T-helper 2 cell treated with Interferon-gamma antibody and Interleukin-4, amounts not matched to agents 5 μg/mL and 100 μg/mL, for 36 hours (primary cell): ENCODE results near the gene MOCS1.

Experiments
- DNase-seq: peaks from one replicate; pipeline ENCODE4 v3.0.0; 2021; ENCODE audit warnings: low spot score
- H3K27ac Mint-ChIP-seq: one replicate; pipeline ENCODE4 v1.8.0; 2021; ENCODE audit warnings: mild to moderate bottlenecking, mixed read lengths
- H3K27me3 Mint-ChIP-seq: one replicate; pipeline ENCODE4 v1.8.0; 2021; ENCODE audit warnings: low read depth, mixed read lengths
- H3K36me3 Mint-ChIP-seq: one replicate; pipeline ENCODE4 v1.8.0; 2021; ENCODE audit warnings: low read depth, mixed read lengths
- H3K4me1 Mint-ChIP-seq: one replicate; pipeline ENCODE4 v1.8.0; 2021; ENCODE audit warnings: low read depth, mixed read lengths
- H3K4me3 Mint-ChIP-seq: one replicate; pipeline ENCODE4 v1.8.0; 2022; ENCODE audit warnings: mild to moderate bottlenecking, moderate library complexity, mixed read lengths
- H3K9me3 Mint-ChIP-seq: one replicate; pipeline ENCODE4 v1.8.0; 2021; ENCODE audit warnings: mixed read lengths

Gene MOCS1

DNA sequence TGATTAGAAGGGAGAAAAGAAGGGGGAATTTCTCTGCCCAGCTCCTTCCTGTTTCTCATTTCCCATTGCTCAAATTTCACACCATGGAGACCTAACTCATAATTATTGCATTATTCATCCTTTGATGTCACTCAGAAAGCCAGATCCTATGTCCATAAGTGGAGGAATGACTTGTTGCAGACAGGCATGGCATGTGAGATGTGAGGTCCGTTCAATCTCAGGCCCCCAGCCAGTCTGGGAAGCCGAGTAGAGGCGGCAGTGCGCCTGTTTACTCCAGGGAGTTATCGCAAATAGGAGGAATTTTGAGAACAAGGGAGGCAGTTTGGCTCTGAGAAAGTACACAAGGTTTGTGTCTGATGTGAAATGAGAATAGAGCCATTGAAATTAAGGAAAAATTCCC is 26.9 kb upstream of the MOCS1 start:
- no peak for DNase-seq
- no peaks in the 10 kb centered on the region for H3K9me3 Mint-ChIP-seq
- peaks cover 3% of the 10 kb centered on the region for H3K4me1 Mint-ChIP-seq
- no peak overlapping the region for H3K27ac Mint-ChIP-seq
- peaks cover 8% of the 10 kb centered on the region for H3K27me3 Mint-ChIP-seq
- no peak overlapping the region for H3K4me3 Mint-ChIP-seq
- H3K36me3 Mint-ChIP-seq, result no peaks in the 10 kb centered on the region

DNA sequence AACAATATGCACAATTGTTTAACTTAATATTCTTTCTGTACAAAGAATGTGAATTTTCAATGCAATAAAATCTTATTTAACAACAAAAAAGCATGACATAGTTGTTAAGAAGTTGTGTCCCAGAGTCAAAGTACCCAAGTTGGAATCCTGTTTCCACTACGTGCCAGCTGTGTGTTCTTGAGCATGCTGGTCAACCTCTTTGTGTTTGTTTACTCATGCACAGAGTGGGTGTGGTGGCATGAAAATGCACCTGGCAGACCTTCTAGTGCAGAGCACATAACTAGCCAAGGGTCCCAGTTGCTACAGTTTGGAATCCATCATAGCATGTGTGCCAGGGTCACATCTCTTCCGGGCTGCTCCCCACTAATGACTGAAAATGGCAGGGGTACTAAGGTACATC is 24.7 kb upstream of the MOCS1 start:
- no peaks in the 10 kb centered on the region for H3K9me3 Mint-ChIP-seq
- H3K27ac Mint-ChIP-seq, result no peak overlapping the region
- H3K4me1 Mint-ChIP-seq, result no peaks in the 10 kb centered on the region
- no peak for DNase-seq
- H3K27me3 Mint-ChIP-seq, result peaks cover 6% of the 10 kb centered on the region
- no peaks in the 10 kb centered on the region for H3K36me3 Mint-ChIP-seq
- no peak overlapping the region for H3K4me3 Mint-ChIP-seq

- Mint-ChIP-seq H3K4me3 (no peak overlapping the region), H3K4me1 (no peaks in the 10 kb centered on the region), H3K27me3 (peaks cover 2% of the 10 kb centered on the region), H3K9me3 (no peaks in the 10 kb centered on the region), H3K27ac (no peak overlapping the region), H3K36me3 (no peaks in the 10 kb centered on the region)
- no peak for DNase-seq
Measured at GRCh38 chr6:39956936-39957335, 22.7 kb upstream of the MOCS1 start.

DNA sequence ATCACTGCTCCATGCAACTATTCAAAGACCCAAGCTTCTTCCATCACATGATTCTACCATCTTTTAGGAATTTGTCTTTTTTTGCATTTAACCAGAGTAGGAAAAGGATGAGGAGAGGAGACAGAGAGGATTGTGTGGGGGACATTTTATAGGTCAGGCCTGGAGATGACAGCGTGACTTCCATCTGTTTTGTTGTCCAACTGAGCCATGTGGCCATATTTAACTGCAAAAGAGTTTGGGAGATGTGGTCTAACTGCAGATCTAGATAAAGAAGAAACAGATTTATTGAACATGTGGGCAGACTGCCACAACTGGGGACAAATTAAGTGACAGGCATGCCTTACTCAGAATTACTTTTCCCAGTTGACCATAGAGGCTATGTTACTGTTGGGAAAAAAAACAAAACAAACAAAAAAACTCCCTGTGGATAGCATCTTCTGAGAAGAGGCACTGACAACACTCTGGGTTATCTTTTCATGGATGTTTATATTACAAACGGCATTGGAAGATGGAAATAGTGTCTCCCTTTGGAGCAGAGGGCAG is 18.9 kb upstream of the MOCS1 start:
- DNase-seq, result no peak
- Mint-ChIP-seq H3K9me3 (no peaks in the 10 kb centered on the region), H3K36me3 (no peaks in the 10 kb centered on the region), H3K27me3 (no peaks in the 10 kb centered on the region), H3K4me3 (no peak overlapping the region), H3K27ac (no peak overlapping the region), H3K4me1 (no peaks in the 10 kb centered on the region)

GRCh38 chr6:39952167-39952566 is 17.9 kb upstream of the MOCS1 start:
- no peaks in the 10 kb centered on the region for H3K27me3 Mint-ChIP-seq
- H3K36me3 Mint-ChIP-seq, result no peaks in the 10 kb centered on the region
- no peak for DNase-seq
- H3K27ac Mint-ChIP-seq, result no peak overlapping the region
- no peaks in the 10 kb centered on the region for H3K4me1 Mint-ChIP-seq
- H3K9me3 Mint-ChIP-seq, result no peaks in the 10 kb centered on the region
- H3K4me3 Mint-ChIP-seq, result no peak overlapping the region

GRCh38 chr6:39951716-39952115 is 17.5 kb upstream of the MOCS1 start:
- Mint-ChIP-seq H3K4me3 (no peak overlapping the region), H3K36me3 (no peaks in the 10 kb centered on the region), H3K9me3 (no peaks in the 10 kb centered on the region), H3K27ac (no peak overlapping the region), H3K4me1 (no peaks in the 10 kb centered on the region), H3K27me3 (no peaks in the 10 kb centered on the region)
- DNase-seq, result no peak

DNA sequence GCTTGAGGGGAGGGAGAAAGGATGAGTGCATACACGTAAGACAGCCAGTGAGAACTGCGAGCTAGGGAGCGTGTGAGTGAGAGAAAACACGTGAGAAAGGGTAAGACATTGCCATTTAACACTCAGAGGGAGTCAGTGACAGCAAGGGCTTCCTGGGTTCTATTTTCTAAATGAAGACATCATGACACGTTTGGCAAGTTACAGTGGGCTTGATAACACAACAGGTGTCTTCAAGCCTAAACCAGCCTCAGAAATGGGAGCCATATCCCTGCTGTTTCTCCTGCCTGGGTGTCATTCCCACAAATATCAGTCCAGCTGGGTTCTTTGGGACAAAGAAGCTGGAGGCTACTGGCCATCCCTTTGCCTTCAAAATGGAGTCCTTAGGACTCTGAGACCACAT is 16.9 kb upstream of the MOCS1 start:
- Mint-ChIP-seq H3K4me1 (no peaks in the 10 kb centered on the region), H3K9me3 (no peaks in the 10 kb centered on the region), H3K4me3 (no peak overlapping the region)

GRCh38 chr6:39950125-39950720 is 16.0 kb upstream of the MOCS1 start:
- Mint-ChIP-seq H3K27me3 (no peaks in the 10 kb centered on the region), H3K4me1 (no peaks in the 10 kb centered on the region), H3K36me3 (no peaks in the 10 kb centered on the region), H3K4me3 (no peak overlapping the region), H3K9me3 (no peaks in the 10 kb centered on the region), H3K27ac (no peak overlapping the region)
- DNase-seq, result no peak

More for the DNA sequence above, 16.9 kb upstream of the MOCS1 start:
- no peaks in the 10 kb centered on the region for H3K27me3 Mint-ChIP-seq
- H3K27ac Mint-ChIP-seq, result no peak overlapping the region
- no peaks in the 10 kb centered on the region for H3K36me3 Mint-ChIP-seq
- DNase-seq, result no peak

GRCh38 chr6:39948199-39948791 is 14.0 kb upstream of the MOCS1 start:
- no peaks in the 10 kb centered on the region for H3K36me3 Mint-ChIP-seq
- no peaks in the 10 kb centered on the region for H3K9me3 Mint-ChIP-seq
- no peak overlapping the region for H3K27ac Mint-ChIP-seq
- peaks cover 1% of the 10 kb centered on the region for H3K27me3 Mint-ChIP-seq
- DNase-seq, result no peak
- no peaks in the 10 kb centered on the region for H3K4me1 Mint-ChIP-seq
- no peak overlapping the region for H3K4me3 Mint-ChIP-seq

DNA sequence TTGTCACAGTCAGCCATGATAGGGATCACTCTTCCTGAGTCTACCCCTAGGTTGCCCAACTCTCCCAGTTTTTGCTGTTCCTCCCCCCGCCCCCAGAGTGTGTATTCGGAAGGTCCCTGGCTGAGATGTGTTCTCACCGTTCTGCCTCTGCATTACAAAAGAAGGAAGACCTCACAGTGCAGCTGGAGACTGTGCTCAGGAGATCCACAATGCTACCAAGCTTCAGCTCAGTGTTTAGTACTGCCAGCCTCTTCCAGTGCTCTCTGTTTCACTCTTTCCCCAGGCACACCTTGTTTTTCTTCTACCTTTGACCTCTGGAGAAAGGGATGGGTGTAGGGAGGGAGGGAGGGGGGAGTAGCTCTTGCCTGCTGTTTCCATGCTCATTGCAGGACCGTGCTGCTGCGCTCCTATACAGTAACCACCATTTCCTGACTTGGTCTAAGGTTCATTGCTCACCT is 13.4 kb upstream of the MOCS1 start:
- no peak overlapping the region for H3K4me3 Mint-ChIP-seq
- no peaks in the 10 kb centered on the region for H3K36me3 Mint-ChIP-seq
- no peaks in the 10 kb centered on the region for H3K4me1 Mint-ChIP-seq
- H3K27ac Mint-ChIP-seq, result no peak overlapping the region
- H3K27me3 Mint-ChIP-seq, result peaks cover 2% of the 10 kb centered on the region
- no peaks in the 10 kb centered on the region for H3K9me3 Mint-ChIP-seq
- no peak for DNase-seq

GRCh38 chr6:39945626-39946025 is 11.4 kb upstream of the MOCS1 start:
- Mint-ChIP-seq H3K4me3 (no peak overlapping the region), H3K27me3 (peaks cover 2% of the 10 kb centered on the region), H3K27ac (no peak overlapping the region), H3K9me3 (no peaks in the 10 kb centered on the region), H3K36me3 (no peaks in the 10 kb centered on the region), H3K4me1 (no peaks in the 10 kb centered on the region)
- DNase-seq, result no peak

GRCh38 chr6:39942903-39943580 is 8.8 kb upstream of the MOCS1 start:
- Mint-ChIP-seq H3K27ac (no peak overlapping the region), H3K9me3 (no peaks in the 10 kb centered on the region), H3K4me1 (no peaks in the 10 kb centered on the region), H3K27me3 (peaks cover 5% of the 10 kb centered on the region), H3K36me3 (no peaks in the 10 kb centered on the region), H3K4me3 (no peak overlapping the region)
- DNase-seq, result no peak

DNA sequence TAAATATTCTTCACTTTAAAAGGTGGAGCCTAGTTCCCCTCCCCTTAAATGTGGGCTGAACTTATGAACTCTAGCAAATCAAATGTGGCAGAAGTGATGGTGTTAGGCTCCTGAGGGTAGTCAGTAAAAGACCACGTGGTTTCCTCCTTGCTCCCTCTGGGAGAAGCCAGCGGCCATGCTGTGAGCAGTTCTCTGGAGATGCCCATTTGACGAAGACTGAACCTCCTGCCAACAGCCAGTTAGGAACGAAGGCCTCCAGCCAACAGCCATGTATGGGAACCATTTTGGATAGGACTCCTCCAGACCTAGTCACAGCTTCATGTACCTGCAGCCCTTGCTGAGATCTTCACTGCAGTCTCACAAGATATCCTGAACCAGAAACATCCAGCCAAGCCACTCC is 7.6 kb upstream of the MOCS1 start:
- no peaks in the 10 kb centered on the region for H3K4me1 Mint-ChIP-seq
- H3K27me3 Mint-ChIP-seq, result peaks cover 10% of the 10 kb centered on the region
- no peak for DNase-seq
- H3K36me3 Mint-ChIP-seq, result no peaks in the 10 kb centered on the region
- H3K27ac Mint-ChIP-seq, result no peak overlapping the region
- H3K9me3 Mint-ChIP-seq, result no peaks in the 10 kb centered on the region
- no peak overlapping the region for H3K4me3 Mint-ChIP-seq

- H3K27ac Mint-ChIP-seq, result no peak overlapping the region
- no peaks in the 10 kb centered on the region for H3K9me3 Mint-ChIP-seq
- no peak overlapping the region for H3K4me3 Mint-ChIP-seq
- DNase-seq, result no peak
- H3K27me3 Mint-ChIP-seq, result peaks cover 13% of the 10 kb centered on the region
- H3K36me3 Mint-ChIP-seq, result no peaks in the 10 kb centered on the region
- H3K4me1 Mint-ChIP-seq, result no peaks in the 10 kb centered on the region
Measured at GRCh38 chr6:39941138-39941537, 6.9 kb upstream of the MOCS1 start.
